H9 (cell line): ENCODE measurements around the gene MICU1. TPM values are rescaled to one million over a fixed set of nuclear protein-coding genes. Genes with fewer than 3 reads are reported as not detected.
A peak's percentile ranks its signal among the peaks of the same experiment; 100 is the strongest.

Source experiments
- DNase-seq: peaks from one replicate; pipeline ENCODE4 v3.0.0-alpha.2; 2017
- H2AFZ ChIP-seq: one replicate; pipeline ENCODE4 v1.6.1; 2013; ENCODE audit warnings: mild to moderate bottlenecking, low read length, control low read depth, moderate library complexity
- H2AK5ac ChIP-seq: 2 replicates; pipeline ENCODE4 v1.6.1; 2013; ENCODE audit warnings: low read length, control low read depth, mixed read lengths; ENCODE audit not compliant: insufficient read length
- H2BK120ac ChIP-seq: one replicate; pipeline ENCODE4 v1.6.1; 2013; ENCODE audit warnings: low read depth, mild to moderate bottlenecking, low read length, control low read depth, inconsistent platforms; ENCODE audit not compliant: poor library complexity, severe bottlenecking
- H2BK12ac ChIP-seq: 2 replicates; pipeline ENCODE4 v1.6.1; 2013; ENCODE audit warnings: low read length, control low read depth, mixed read lengths, low read depth; ENCODE audit not compliant: insufficient read length
- H2BK15ac ChIP-seq: 2 replicates; pipeline ENCODE4 v1.6.1; 2013; ENCODE audit warnings: low read depth, low read length, control low read depth
- H2BK20ac ChIP-seq: one replicate; pipeline ENCODE4 v1.6.1; 2013; ENCODE audit warnings: low read depth, mild to moderate bottlenecking, low read length, control low read depth, inconsistent platforms; ENCODE audit not compliant: poor library complexity, severe bottlenecking
- H2BK5ac ChIP-seq: 2 replicates; pipeline ENCODE4 v1.6.1; 2013; ENCODE audit warnings: low read length, control low read depth, mixed read lengths; ENCODE audit not compliant: insufficient read length
- H3K14ac ChIP-seq: 2 replicates; pipeline ENCODE4 v1.6.1; 2013; ENCODE audit warnings: low read length, control low read depth; ENCODE audit not compliant: insufficient read depth
- H3K18ac ChIP-seq: 2 replicates; pipeline ENCODE4 v1.6.1; 2013; ENCODE audit warnings: low read depth, mild to moderate bottlenecking, mixed read lengths, low read length, control low read depth; ENCODE audit not compliant: insufficient read length
- H3K23ac ChIP-seq: 2 replicates; pipeline ENCODE4 v1.6.1; 2013; ENCODE audit warnings: low read length, control low read depth, mixed read lengths, low read depth; ENCODE audit not compliant: insufficient read length
- H3K23me2 ChIP-seq: 2 replicates; pipeline ENCODE4 v1.6.1; 2013; ENCODE audit warnings: low read depth, mild to moderate bottlenecking, mixed read lengths, low read length, control low read depth; ENCODE audit not compliant: insufficient read length, poor library complexity, severe bottlenecking
- H3K27ac ChIP-seq: 2 replicates; pipeline ENCODE4 v1.5.1; 2013; ENCODE audit warnings: low read length, control low read depth, mixed read lengths, low read depth; ENCODE audit not compliant: insufficient read length
- H3K27me3 ChIP-seq: 2 replicates; pipeline ENCODE4 v1.6.1; 2013; ENCODE audit warnings: low read length, control low read depth, inconsistent platforms; ENCODE audit not compliant: insufficient read depth
- H3K4ac ChIP-seq: 2 replicates; pipeline ENCODE4 v1.6.1; 2013; ENCODE audit warnings: low read depth, mild to moderate bottlenecking, control low read depth, inconsistent platforms, low read length, moderate library complexity
- H3K4me1 ChIP-seq: 2 replicates; pipeline ENCODE4 v1.6.1; 2013; ENCODE audit warnings: low read length, control low read depth, inconsistent platforms; ENCODE audit not compliant: insufficient read depth
- H3K4me2 ChIP-seq: 2 replicates; pipeline ENCODE4 v1.6.1; 2013; ENCODE audit warnings: low read length, control low read depth, mixed read lengths; ENCODE audit not compliant: insufficient read length, insufficient read depth
- H3K56ac ChIP-seq: 2 replicates; pipeline ENCODE4 v1.6.1; 2013; ENCODE audit warnings: low read depth, mild to moderate bottlenecking, mixed read lengths, low read length, control low read depth; ENCODE audit not compliant: insufficient read length
- H3K79me1 ChIP-seq: 2 replicates; pipeline ENCODE4 v1.6.1; 2013; ENCODE audit warnings: low read depth, mild to moderate bottlenecking, moderate library complexity, low read length, control low read depth, inconsistent platforms; ENCODE audit not compliant: insufficient read depth, poor library complexity, severe bottlenecking
- H3K79me2 ChIP-seq: 2 replicates; pipeline ENCODE4 v1.6.1; 2013; ENCODE audit warnings: low read length, control low read depth, inconsistent platforms; ENCODE audit not compliant: insufficient read depth
- H3K9ac ChIP-seq: 2 replicates; pipeline ENCODE4 v1.6.1; 2013; ENCODE audit warnings: low read length, control low read depth, mixed read lengths; ENCODE audit not compliant: insufficient read length; ENCODE audit errors: extremely low read depth
- H3K9me3 ChIP-seq: one replicate; pipeline ENCODE4 v1.6.1; 2013; ENCODE audit warnings: low read depth, low read length, inconsistent platforms; ENCODE audit not compliant: control insufficient read depth
- H3T11ph ChIP-seq: one replicate; pipeline ENCODE4 v1.6.1; 2013; ENCODE audit warnings: mild to moderate bottlenecking, low read length, control low read depth, inconsistent platforms
- H4K20me1 ChIP-seq: one replicate; pipeline ENCODE4 v1.6.1; 2013; ENCODE audit not compliant: control insufficient read depth, insufficient read length, insufficient read depth
- H4K5ac ChIP-seq: 2 replicates; pipeline ENCODE4 v1.6.1; 2013; ENCODE audit warnings: low read depth, mild to moderate bottlenecking, mixed read lengths, low read length, control low read depth; ENCODE audit not compliant: insufficient read length
- H4K8ac ChIP-seq: replicated peaks from 2 replicates; pipeline ENCODE4 v1.6.1; 2013; ENCODE audit warnings: low read length, control low read depth, mixed read lengths, low read depth; ENCODE audit not compliant: insufficient read length
- H4K91ac ChIP-seq: 2 replicates; pipeline ENCODE4 v1.6.1; 2013; ENCODE audit warnings: low read depth, mild to moderate bottlenecking, moderate library complexity, mixed read lengths, low read length, control low read depth; ENCODE audit not compliant: insufficient read length
- H3K27ac Mint-ChIP-seq, 3 experiments: 2 replicates in 2 of 3; 3 replicates in 1 of 3; pipeline ENCODE4 v1.8.0; 2020 to 2021; ENCODE audit warnings: mixed read lengths in 3 of 3, mild to moderate bottlenecking in 1 of 3, moderate library complexity in 1 of 3
- H3K27me3 Mint-ChIP-seq: 2 replicates; pipeline ENCODE4 v1.8.0; 2021; ENCODE audit warnings: low read depth, mild to moderate bottlenecking, moderate library complexity, mixed read lengths
- H3K36me3 Mint-ChIP-seq, 3 experiments: 2 replicates in 2 of 3; 3 replicates in 1 of 3; pipeline ENCODE4 v1.8.0; 2020 to 2021; ENCODE audit warnings: low read depth in 3 of 3, mixed read lengths in 3 of 3; ENCODE audit not compliant: insufficient read depth in 1 of 3
- H3K4me1 Mint-ChIP-seq, 2 experiments: 2 replicates each; pipeline ENCODE4 v1.8.0; 2020; ENCODE audit warnings: mixed read lengths in 2 of 2
- H3K4me3 Mint-ChIP-seq, 2 experiments: 2 replicates in 1 of 2; 3 replicates in 1 of 2; pipeline ENCODE4 v1.8.0; 2020 to 2021; ENCODE audit warnings: mild to moderate bottlenecking in 2 of 2, mixed read lengths in 2 of 2, moderate library complexity in 1 of 2
- H3K9me3 Mint-ChIP-seq, 2 experiments: 2 replicates in 1 of 2; 3 replicates in 1 of 2; pipeline ENCODE4 v1.8.0; 2020; ENCODE audit warnings: mild to moderate bottlenecking in 2 of 2, mixed read lengths in 2 of 2, moderate library complexity in 1 of 2
- WGBS: extraction: QIAGEN DNeasy Blood & Tissue Kit; methylation state at CpG from one replicate; pipeline ENCODE4 v1.1.7; 2013; ENCODE audit warnings: missing lambda C conversion rate, low lambda C conversion rate, mixed read lengths; ENCODE audit not compliant: insufficient read length; ENCODE audit errors: extremely low coverage; 5-methylcytosine and 5-hydroxymethylcytosine counted together
- total RNA-seq: library from RNA; stranded (reverse); gene quantifications from 2 replicates; pipeline ENCODE4 v1.2.1, GENCODE V29; 2021
- TF ChIP-seq, protein P1 (sequence below): fragments of 200-600 bp; sonication (generic); conservative IDR thresholded peaks from 3 replicates; pipeline ENCODE4 v1.8.0; 2021; ENCODE audit warnings: antibody characterized with exemption, mild to moderate bottlenecking

MICU1 gene
- total RNA-seq, 1 experiment from 2014 or later, result 33.2 TPM

DNA sequence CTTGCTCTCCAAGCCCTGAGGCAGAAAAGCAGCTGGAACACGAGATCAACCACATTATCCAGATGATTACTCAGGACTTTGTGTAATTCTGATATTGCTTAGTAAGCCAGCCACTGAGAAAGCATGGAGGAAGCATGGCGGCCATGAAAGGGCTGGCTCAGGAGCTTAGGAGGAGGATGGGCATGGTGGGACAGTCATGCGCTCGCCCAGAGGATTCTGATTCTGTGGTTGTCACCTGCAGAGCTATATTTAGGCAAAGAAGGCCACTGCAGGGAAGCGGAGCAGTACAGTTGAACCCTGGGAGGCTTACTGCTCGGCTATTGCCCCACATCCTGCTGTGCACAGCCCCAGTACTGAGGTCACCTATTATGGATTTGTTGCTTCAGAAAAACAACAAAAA lies 142.4 kb downstream of the MICU1 start:
- no peaks in the 10 kb centered on the region for H3K27me3 ChIP-seq
- peak overlapping the region; percentile 6 for H2AK5ac ChIP-seq
- H2BK20ac ChIP-seq, result no peak overlapping the region
- peaks cover 5 to 8% of the 10 kb centered on the region in 2 experiments for H3K4me1 Mint-ChIP-seq
- H3K27ac Mint-ChIP-seq, result peak overlapping the region; percentile 16 to 73 (median 66); a peak in 4 of 7 replicates
- H3K56ac ChIP-seq, result no peak overlapping the region
- no peaks in the 10 kb centered on the region for H3K23me2 ChIP-seq
- H2BK12ac ChIP-seq, result no peak overlapping the region
- no peaks in the 10 kb centered on the region for H3K4me1 ChIP-seq
- no peak overlapping the region for H4K91ac ChIP-seq
- no peak overlapping the region for H2BK120ac ChIP-seq
- H3K27ac ChIP-seq, result no peak overlapping the region
- no peaks in the 10 kb centered on the region for H3K79me1 ChIP-seq
- H3K4me2 ChIP-seq, result no peak overlapping the region
- H2AFZ ChIP-seq, result no peak overlapping the region
- no peaks in the 10 kb centered on the region for H4K20me1 ChIP-seq
- no peak overlapping the region for H3K4me3 Mint-ChIP-seq
- TF ChIP-seq, protein P1, sequence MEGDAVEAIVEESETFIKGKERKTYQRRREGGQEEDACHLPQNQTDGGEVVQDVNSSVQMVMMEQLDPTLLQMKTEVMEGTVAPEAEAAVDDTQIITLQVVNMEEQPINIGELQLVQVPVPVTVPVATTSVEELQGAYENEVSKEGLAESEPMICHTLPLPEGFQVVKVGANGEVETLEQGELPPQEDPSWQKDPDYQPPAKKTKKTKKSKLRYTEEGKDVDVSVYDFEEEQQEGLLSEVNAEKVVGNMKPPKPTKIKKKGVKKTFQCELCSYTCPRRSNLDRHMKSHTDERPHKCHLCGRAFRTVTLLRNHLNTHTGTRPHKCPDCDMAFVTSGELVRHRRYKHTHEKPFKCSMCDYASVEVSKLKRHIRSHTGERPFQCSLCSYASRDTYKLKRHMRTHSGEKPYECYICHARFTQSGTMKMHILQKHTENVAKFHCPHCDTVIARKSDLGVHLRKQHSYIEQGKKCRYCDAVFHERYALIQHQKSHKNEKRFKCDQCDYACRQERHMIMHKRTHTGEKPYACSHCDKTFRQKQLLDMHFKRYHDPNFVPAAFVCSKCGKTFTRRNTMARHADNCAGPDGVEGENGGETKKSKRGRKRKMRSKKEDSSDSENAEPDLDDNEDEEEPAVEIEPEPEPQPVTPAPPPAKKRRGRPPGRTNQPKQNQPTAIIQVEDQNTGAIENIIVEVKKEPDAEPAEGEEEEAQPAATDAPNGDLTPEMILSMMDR, result no peak
- H3K79me2 ChIP-seq, result no peaks in the 10 kb centered on the region
- no peak overlapping the region for H3K14ac ChIP-seq
- no peaks in the 10 kb centered on the region for H3K9me3 ChIP-seq
- no peak for DNase-seq
- no peaks in the 10 kb centered on the region for H3K9me3 Mint-ChIP-seq
- H3K23ac ChIP-seq, result no peak overlapping the region
- H4K5ac ChIP-seq, result no peak overlapping the region
- H4K8ac ChIP-seq, result no peak overlapping the region
- H3T11ph ChIP-seq, result no peak overlapping the region
- no peak overlapping the region for H3K9ac ChIP-seq
- no peak overlapping the region for H3K18ac ChIP-seq
- no peak overlapping the region for H2BK5ac ChIP-seq
- no peaks in the 10 kb centered on the region for H3K36me3 Mint-ChIP-seq
- WGBS, result no CpG with 5 or more reads among the region's 6 CpGs
- no peaks in the 10 kb centered on the region for H3K27me3 Mint-ChIP-seq
- no peak overlapping the region for H2BK15ac ChIP-seq
- no peak overlapping the region; the same call in 1 of the 2 replicates for H3K4ac ChIP-seq
